ENCODE measurements around the gene EDIL3.
A peak's percentile ranks its signal among the peaks of the same experiment; 100 is the strongest.

EDIL3 gene

DNA sequence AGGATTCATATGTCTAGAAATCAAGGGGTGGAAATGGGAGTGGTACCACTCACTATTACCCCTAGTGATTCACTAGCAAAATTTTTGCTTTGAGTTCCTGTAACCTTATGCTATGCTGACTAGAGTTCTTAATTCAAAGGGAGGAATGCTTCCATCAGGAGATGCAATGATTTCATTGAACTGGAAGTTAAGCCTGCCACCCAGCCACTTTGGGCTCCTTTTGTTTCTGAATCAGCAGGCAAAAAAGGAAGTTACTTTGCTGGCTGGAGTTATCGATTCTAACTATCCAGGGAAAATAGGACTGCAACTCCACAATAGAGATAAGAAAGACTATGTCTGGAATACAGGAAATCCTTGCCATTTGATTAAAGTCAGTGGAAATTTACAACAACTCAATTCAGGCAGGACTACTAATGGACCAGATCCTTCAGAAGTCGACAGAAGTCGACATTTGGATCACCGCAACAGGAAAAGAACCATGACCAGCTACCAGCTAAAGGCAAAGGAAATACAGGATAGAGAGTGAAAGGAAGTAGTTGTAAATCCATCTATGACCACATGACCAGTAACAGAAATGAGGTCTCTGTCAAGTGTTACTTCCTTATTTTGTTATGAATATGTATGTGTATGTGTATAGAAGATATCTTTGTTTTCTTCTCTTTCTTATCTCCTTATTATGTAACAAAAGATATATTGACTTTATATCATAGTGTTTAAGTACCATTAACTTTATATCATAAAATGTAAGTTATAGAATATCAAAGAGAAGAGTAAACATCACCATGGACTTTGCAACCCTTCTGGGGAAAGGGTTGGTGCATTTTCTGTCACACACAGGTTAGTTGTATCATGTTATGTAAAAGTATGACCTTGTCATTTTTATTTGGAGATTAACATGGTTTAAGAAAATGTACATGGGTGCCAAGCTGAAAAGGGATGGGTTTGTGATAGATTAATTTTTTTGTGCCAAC is 465.3 kb downstream of the EDIL3 start:
- H2BK5ac ChIP-seq (ENCODE audit: low read depth, low read length, poor library complexity, severe bottlenecking) = no peak overlapping the region
- H3K4me1 ChIP-seq (ENCODE audit: control insufficient read depth, insufficient read depth, low read depth, low read length) = peaks cover 2% of the 10 kb centered on the region
- no peak overlapping the region for H3K9ac ChIP-seq (ENCODE audit: low read length)
- no peaks in the 10 kb centered on the region for H3K9me3 ChIP-seq (ENCODE audit: control insufficient read depth, low read length)
- no peak overlapping the region for H3K23ac ChIP-seq (ENCODE audit: low read length in 2 of 2)
- H2BK12ac ChIP-seq (ENCODE audit: low read length in 2 of 2) = no peak overlapping the region
- no peak overlapping the region for H2AK5ac ChIP-seq (ENCODE audit: low read length, severe bottlenecking)
- no peak overlapping the region for H3K4me3 ChIP-seq (ENCODE audit: insufficient read depth in 1 of 2, low read depth in 1 of 2, low read length in 2 of 2)
- H2AFZ ChIP-seq (ENCODE audit: low read depth, low read length) = no peak overlapping the region
- H3K14ac ChIP-seq (ENCODE audit: low read length in 2 of 2) = no peak overlapping the region
- H3K36me3 ChIP-seq (ENCODE audit: control insufficient read depth in 1 of 2, insufficient read depth in 2 of 2, low read depth in 1 of 2, low read length in 2 of 2) = no peaks in the 10 kb centered on the region
- H4K8ac ChIP-seq (ENCODE audit: low read length) = no peak overlapping the region
- WGBS = 39% methylated on average over 3 of the region's 4 CpGs
- peak overlapping the region; percentile 34 for H3K27ac ChIP-seq (ENCODE audit: low read length, poor library complexity, severe bottlenecking)
- H3K4me2 ChIP-seq (ENCODE audit: low read length, poor library complexity, severe bottlenecking) = no peak overlapping the region
- H2BK15ac ChIP-seq (ENCODE audit: low read depth, poor library complexity, severe bottlenecking) = no peak overlapping the region
- H3K79me1 ChIP-seq (replicated peaks; ENCODE audit: low read length, poor library complexity, severe bottlenecking) = no peaks in the 10 kb centered on the region
- DNase-seq = peak; percentile 12
- H3K4ac ChIP-seq (ENCODE audit: low read depth in 1 of 2, low read length in 2 of 2) = peak overlapping the region in 1 of 2 experiments; percentile 28
- no peak overlapping the region for H4K91ac ChIP-seq (ENCODE audit: low read length)
- H3K27me3 ChIP-seq (ENCODE audit: control insufficient read depth in 1 of 2, insufficient read depth in 1 of 2, low read length in 2 of 2) = peaks cover 0 to 3% of the 10 kb centered on the region in 2 experiments
- no peak overlapping the region for H2BK120ac ChIP-seq (ENCODE audit: low read depth, low read length)
- no peak overlapping the region for H3K18ac ChIP-seq (ENCODE audit: low read depth in 1 of 2, low read length in 2 of 2)

GRCh38 chr5:83917261-83917908 is 467.3 kb downstream of the EDIL3 start:
- no peak overlapping the region for H2BK5ac ChIP-seq (ENCODE audit: low read depth, low read length, poor library complexity, severe bottlenecking)
- H3K9me3 ChIP-seq (ENCODE audit: control insufficient read depth, low read length) = no peaks in the 10 kb centered on the region
- H2AFZ ChIP-seq (ENCODE audit: low read depth, low read length) = no peak overlapping the region
- H3K27me3 ChIP-seq (ENCODE audit: control insufficient read depth in 1 of 2, insufficient read depth in 1 of 2, low read length in 2 of 2) = peaks cover 0 to 3% of the 10 kb centered on the region in 2 experiments
- H3K4me1 ChIP-seq (ENCODE audit: control insufficient read depth, insufficient read depth, low read depth, low read length) = no peaks in the 10 kb centered on the region
- H3K4ac ChIP-seq (ENCODE audit: low read depth in 1 of 2, low read length in 2 of 2) = no peak overlapping the region
- no peaks in the 10 kb centered on the region for H3K79me1 ChIP-seq (replicated peaks; ENCODE audit: low read length, poor library complexity, severe bottlenecking)
- H4K8ac ChIP-seq (ENCODE audit: low read length) = no peak overlapping the region
- H3K4me3 ChIP-seq (ENCODE audit: insufficient read depth in 1 of 2, low read depth in 1 of 2, low read length in 2 of 2) = no peak overlapping the region
- H2BK15ac ChIP-seq (ENCODE audit: low read depth, poor library complexity, severe bottlenecking) = no peak overlapping the region
- no peak overlapping the region for H2BK120ac ChIP-seq (ENCODE audit: low read depth, low read length)
- H3K27ac ChIP-seq (ENCODE audit: low read length, poor library complexity, severe bottlenecking) = no peak overlapping the region
- H2BK12ac ChIP-seq (ENCODE audit: low read length in 2 of 2) = no peak overlapping the region
- WGBS = 82% methylated on average over 2 of the region's 4 CpGs
- H2AK5ac ChIP-seq (ENCODE audit: low read length, severe bottlenecking) = no peak overlapping the region
- no peak overlapping the region for H3K4me2 ChIP-seq (ENCODE audit: low read length, poor library complexity, severe bottlenecking)
- H3K36me3 ChIP-seq (ENCODE audit: control insufficient read depth in 1 of 2, insufficient read depth in 2 of 2, low read depth in 1 of 2, low read length in 2 of 2) = no peaks in the 10 kb centered on the region
- H3K18ac ChIP-seq (ENCODE audit: low read depth in 1 of 2, low read length in 2 of 2) = no peak overlapping the region
- no peak for DNase-seq
- H3K9ac ChIP-seq (ENCODE audit: low read length) = no peak overlapping the region
- no peak overlapping the region for H3K23ac ChIP-seq (ENCODE audit: low read length in 2 of 2)
- no peak overlapping the region for H3K14ac ChIP-seq (ENCODE audit: low read length in 2 of 2)
- no peak overlapping the region for H4K91ac ChIP-seq (ENCODE audit: low read length)

DNA sequence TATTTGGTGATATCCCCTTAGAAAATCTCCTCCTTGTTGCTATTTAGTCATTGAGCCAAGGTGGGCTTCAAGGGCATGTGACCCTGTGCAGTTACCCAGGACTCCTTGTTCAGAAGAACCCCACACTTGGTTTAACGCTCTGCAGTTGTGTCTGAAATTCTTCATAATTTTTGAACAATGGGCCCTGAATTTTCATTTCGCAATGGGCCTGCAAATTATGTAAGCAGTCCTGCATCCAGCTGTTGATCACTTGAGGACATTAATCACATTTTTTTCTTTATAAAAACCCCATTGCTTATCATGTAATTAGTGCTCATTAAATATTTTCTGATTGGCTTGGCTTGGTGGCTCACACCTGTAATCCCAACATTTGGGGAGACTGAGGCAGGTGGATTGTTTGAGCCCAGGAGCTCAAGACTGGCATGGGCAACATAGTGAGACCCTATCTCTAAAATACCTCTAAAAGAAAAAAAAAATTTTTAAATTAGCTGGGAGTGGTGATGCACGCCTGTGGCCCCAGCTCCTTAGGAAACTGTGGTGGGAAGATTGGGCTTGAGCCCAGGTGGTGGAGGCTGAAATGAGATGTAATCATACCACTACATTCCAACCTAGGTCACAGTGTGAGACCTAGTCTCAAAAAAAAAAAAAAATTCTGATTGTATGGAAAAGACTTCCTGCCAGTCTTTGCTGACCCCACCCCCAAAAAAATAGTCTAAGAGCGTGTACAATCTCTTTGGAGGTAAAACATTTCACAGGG is 469.8 kb downstream of the EDIL3 start:
- Histone ChIP-seq H3K27me3 (ENCODE audit: control insufficient read depth in 1 of 2, insufficient read depth in 1 of 2, low read length in 2 of 2) (no peaks in the 10 kb centered on the region), H2AFZ (ENCODE audit: low read depth, low read length) (no peak overlapping the region), H2BK5ac (ENCODE audit: low read depth, low read length, poor library complexity, severe bottlenecking) (no peak overlapping the region), H3K4me3 (ENCODE audit: insufficient read depth in 1 of 2, low read depth in 1 of 2, low read length in 2 of 2) (no peak overlapping the region), H2BK12ac (ENCODE audit: low read length in 2 of 2) (peak overlapping the region in 1 of 2 experiments; percentile 72), H2BK120ac (ENCODE audit: low read depth, low read length) (no peak overlapping the region), H3K36me3 (ENCODE audit: control insufficient read depth in 1 of 2, insufficient read depth in 2 of 2, low read depth in 1 of 2, low read length in 2 of 2) (no peaks in the 10 kb centered on the region), H2AK5ac (ENCODE audit: low read length, severe bottlenecking) (no peak overlapping the region), H3K9ac (ENCODE audit: low read length) (no peak overlapping the region), H3K23ac (ENCODE audit: low read length in 2 of 2) (no peak overlapping the region), H3K4me2 (ENCODE audit: low read length, poor library complexity, severe bottlenecking) (no peak overlapping the region), H4K91ac (ENCODE audit: low read length) (no peak overlapping the region), H3K79me1 (replicated peaks; ENCODE audit: low read length, poor library complexity, severe bottlenecking) (no peaks in the 10 kb centered on the region), H3K4me1 (ENCODE audit: control insufficient read depth, insufficient read depth, low read depth, low read length) (no peaks in the 10 kb centered on the region), H2BK15ac (ENCODE audit: low read depth, poor library complexity, severe bottlenecking) (peak overlapping the region; percentile 12), H4K8ac (ENCODE audit: low read length) (no peak overlapping the region), H3K4ac (ENCODE audit: low read depth in 1 of 2, low read length in 2 of 2) (peak overlapping the region in 1 of 2 experiments; percentile 24), H3K27ac (ENCODE audit: low read length, poor library complexity, severe bottlenecking) (no peak overlapping the region), H3K14ac (ENCODE audit: low read length in 2 of 2) (no peak overlapping the region), H3K18ac (ENCODE audit: low read depth in 1 of 2, low read length in 2 of 2) (no peak overlapping the region), H3K9me3 (ENCODE audit: control insufficient read depth, low read length) (no peaks in the 10 kb centered on the region)
- 96% methylated on average over 2 of the region's 4 CpGs for WGBS
- DNase-seq = no peak

DNA sequence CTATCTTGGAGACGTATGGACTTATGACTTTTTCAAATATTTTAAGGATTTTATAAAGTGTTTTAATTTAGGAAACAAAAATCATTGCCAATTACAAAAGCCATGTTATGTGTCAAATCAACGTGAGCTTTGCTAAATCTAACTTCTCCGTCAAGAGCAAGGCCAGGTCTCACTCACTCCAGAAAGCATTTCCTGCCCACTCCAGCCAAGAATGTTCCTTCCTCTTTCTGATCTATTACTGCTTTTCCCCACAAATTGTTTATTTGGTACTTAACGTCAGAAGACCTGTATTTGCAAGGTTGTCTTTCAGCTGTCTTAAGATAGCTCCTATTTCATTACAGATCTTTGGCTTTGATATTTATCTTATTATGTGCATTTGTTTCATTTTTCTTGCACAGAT is 470.5 kb downstream of the EDIL3 start:
- peak; percentile 37 for DNase-seq
- H2AFZ ChIP-seq (ENCODE audit: low read depth, low read length) = no peak overlapping the region
- H3K9me3 ChIP-seq (ENCODE audit: control insufficient read depth, low read length) = no peaks in the 10 kb centered on the region
- no peaks in the 10 kb centered on the region for H3K27me3 ChIP-seq (ENCODE audit: control insufficient read depth in 1 of 2, insufficient read depth in 1 of 2, low read length in 2 of 2)
- H2BK120ac ChIP-seq (ENCODE audit: low read depth, low read length) = no peak overlapping the region
- H4K8ac ChIP-seq (ENCODE audit: low read length) = no peak overlapping the region
- H3K4me3 ChIP-seq (ENCODE audit: insufficient read depth in 1 of 2, low read depth in 1 of 2, low read length in 2 of 2) = no peak overlapping the region
- H3K9ac ChIP-seq (ENCODE audit: low read length) = no peak overlapping the region
- H3K27ac ChIP-seq (ENCODE audit: low read length, poor library complexity, severe bottlenecking) = no peak overlapping the region
- H2BK12ac ChIP-seq (ENCODE audit: low read length in 2 of 2) = no peak overlapping the region
- WGBS = 0% methylated on average over 2 of the region's 4 CpGs
- no peaks in the 10 kb centered on the region for H3K36me3 ChIP-seq (ENCODE audit: control insufficient read depth in 1 of 2, insufficient read depth in 2 of 2, low read depth in 1 of 2, low read length in 2 of 2)
- no peak overlapping the region for H4K91ac ChIP-seq (ENCODE audit: low read length)
- H2BK5ac ChIP-seq (ENCODE audit: low read depth, low read length, poor library complexity, severe bottlenecking) = no peak overlapping the region
- H3K4me1 ChIP-seq (ENCODE audit: control insufficient read depth, insufficient read depth, low read depth, low read length) = no peaks in the 10 kb centered on the region
- H3K4ac ChIP-seq (ENCODE audit: low read depth in 1 of 2, low read length in 2 of 2) = no peak overlapping the region
- no peak overlapping the region for H3K14ac ChIP-seq (ENCODE audit: low read length in 2 of 2)
- H3K79me1 ChIP-seq (replicated peaks; ENCODE audit: low read length, poor library complexity, severe bottlenecking) = no peaks in the 10 kb centered on the region
- no peak overlapping the region for H3K18ac ChIP-seq (ENCODE audit: low read depth in 1 of 2, low read length in 2 of 2)
- H3K23ac ChIP-seq (ENCODE audit: low read length in 2 of 2) = no peak overlapping the region
- H3K4me2 ChIP-seq (ENCODE audit: low read length, poor library complexity, severe bottlenecking) = no peak overlapping the region
- H2BK15ac ChIP-seq (ENCODE audit: low read depth, poor library complexity, severe bottlenecking) = no peak overlapping the region
- no peak overlapping the region for H2AK5ac ChIP-seq (ENCODE audit: low read length, severe bottlenecking)
